ENCODE results near the gene TSPAN19. TPM values are rescaled to one million over a fixed set of nuclear protein-coding genes. Genes with fewer than 3 reads are reported as not detected.

The TSPAN19 gene
- total and polyA plus RNA-seq, 2 of the 8 experiments (the other 6 are each of a cell fraction or from before 2014, with no cell fraction given) = 0.09 TPM; not detected in 1

GRCh38 chr12:85057370-85057963, 21.4 kb upstream of the TSPAN19 start (continued):
- TF ChIP-seq SIN3A (conservative IDR thresholded peaks at IDR 0.05 in 1 of 2, IDR thresholded peaks at IDR 0.05 in 1 of 2; ENCODE audit: low read depth in 1 of 2, low read length in 2 of 2) = no peak
- peak in 2 of 3 experiments; percentile 54 to 58; a peak in 3 of 4 replicates for TF ChIP-seq CTCF (IDR thresholded peaks at IDR 0.05; ENCODE audit: control extremely low read depth in 1 of 3, insufficient read depth in 1 of 3, low read depth in 1 of 3, low read length in 3 of 3)
- no peak for TF ChIP-seq EP300 (IDR thresholded peaks at IDR 0.05; ENCODE audit: borderline replicate concordance in 1 of 2, low read depth in 2 of 2, low read length in 2 of 2)
- TF ChIP-seq POU5F1 (IDR thresholded peaks at IDR 0.05; ENCODE audit: low read depth, low read length) = no peak
- TF ChIP-seq RXRA (IDR thresholded peaks at IDR 0.05; ENCODE audit: insufficient read depth, low read depth, low read length) = no peak
- TF ChIP-seq SP1 (IDR thresholded peaks at IDR 0.05; ENCODE audit: low read depth, low read length) = no peak
- TF ChIP-seq SUZ12 (IDR thresholded peaks at IDR 0.05; ENCODE audit: low read length) = no peak
- no peak for TF ChIP-seq ASH2L (IDR thresholded peaks at IDR 0.05; ENCODE audit: low read length)
- TF ChIP-seq CEBPB (IDR thresholded peaks at IDR 0.05; ENCODE audit: low read depth, low read length) = peak; percentile 59
- no peak for TF ChIP-seq GTF2F1 (IDR thresholded peaks at IDR 0.05; ENCODE audit: borderline replicate concordance, low read depth, low read length)
- TF ChIP-seq E2F6 (IDR thresholded peaks at IDR 0.05) = no peak
- no peak for TF ChIP-seq ATF2 (IDR thresholded peaks at IDR 0.05; ENCODE audit: low read length)
- TF ChIP-seq FOSL1 (IDR thresholded peaks at IDR 0.05; ENCODE audit: insufficient read depth, low read depth, low read length) = no peak

Measured in H1 (cell line).